Hepatocyte (in vitro differentiated cells): ENCODE results near the gene PLA2G4E. TPM values are rescaled to one million over a fixed set of nuclear protein-coding genes. Genes with fewer than 3 reads are reported as not detected.
A peak's percentile ranks its signal among the peaks of the same experiment; 100 is the strongest.

ENCODE experiments used
- DNase-seq: peaks from one replicate; pipeline ENCODE4 v3.0.0-alpha.2; 2016; ENCODE audit warnings: low spot score
- H2AFZ ChIP-seq: fragments of 200-600 bp; sonication (generic); 2 replicates; pipeline ENCODE4 v1.6.0; 2016; ENCODE audit warnings: antibody characterized with exemption, mild to moderate bottlenecking
- H3K27ac ChIP-seq: fragments of 200-600 bp; sonication (generic); 2 replicates; pipeline ENCODE4 v1.5.1; 2016; ENCODE audit warnings: mild to moderate bottlenecking
- H3K27me3 ChIP-seq: fragments of 200-600 bp; sonication (generic); 2 replicates; pipeline ENCODE4 v1.6.1; 2016
- H3K36me3 ChIP-seq: fragments of 200-600 bp; sonication (generic); replicated peaks from 2 replicates; pipeline ENCODE4 v1.5.1; 2016; ENCODE audit warnings: low read depth; ENCODE audit not compliant: insufficient read depth
- H3K4me1 ChIP-seq: fragments of 200-600 bp; sonication (generic); 2 replicates; pipeline ENCODE4 v1.5.1; 2016; ENCODE audit warnings: mild to moderate bottlenecking, moderate library complexity; ENCODE audit not compliant: insufficient read depth
- H3K4me2 ChIP-seq: fragments of 200-600 bp; sonication (generic); 2 replicates; pipeline ENCODE4 v1.6.0; 2016
- H3K4me3 ChIP-seq: fragments of 200-600 bp; sonication (generic); 2 replicates; pipeline ENCODE4 v1.5.1; 2016; ENCODE audit warnings: mild to moderate bottlenecking
- H3K79me2 ChIP-seq: fragments of 200-600 bp; sonication (generic); 2 replicates; pipeline ENCODE4 v1.6.0; 2017; ENCODE audit warnings: mild to moderate bottlenecking
- H3K9me2 ChIP-seq: fragments of 200-600 bp; sonication (generic); replicated peaks from 2 replicates; pipeline ENCODE4 v1.6.0; 2017; ENCODE audit warnings: mild to moderate bottlenecking; ENCODE audit not compliant: insufficient read depth
- H3K9me3 ChIP-seq: fragments of 200-600 bp; sonication (generic); 2 replicates; pipeline ENCODE4 v1.5.1; 2016; ENCODE audit warnings: low read depth, mild to moderate bottlenecking
- H4K20me1 ChIP-seq: fragments of 200-600 bp; sonication (generic); 2 replicates; pipeline ENCODE4 v1.6.0; 2016; ENCODE audit warnings: mild to moderate bottlenecking; ENCODE audit not compliant: insufficient read depth, poor library complexity, severe bottlenecking
- CTCF ChIP-seq: fragments of 200-600 bp; sonication (generic); IDR thresholded peaks from 2 replicates; pipeline ENCODE4 v1.5.1; 2016; ENCODE audit warnings: antibody characterized with exemption, mild to moderate bottlenecking; ENCODE audit not compliant: poor library complexity
- EZH2 ChIP-seq: fragments of 200-600 bp; sonication (generic); IDR thresholded peaks from 2 replicates; pipeline ENCODE4 v1.6.1; 2016; ENCODE audit warnings: antibody characterized with exemption, mild to moderate bottlenecking, borderline replicate concordance
- EZH2phosphoT487 ChIP-seq: fragments of 200-600 bp; sonication (generic); IDR thresholded peaks from one replicate; pipeline ENCODE4 v1.6.1; 2018; ENCODE audit warnings: antibody characterized with exemption, mild to moderate bottlenecking, low read depth, moderate library complexity; ENCODE audit not compliant: unreplicated experiment, severe bottlenecking
- WGBS: methylation state at CpG from one replicate; pipeline ENCODE4 v1.1.6; 2016; ENCODE audit warnings: low lambda C conversion rate; ENCODE audit errors: missing lambda C conversion rate; 5-methylcytosine and 5-hydroxymethylcytosine counted together
- polyA plus RNA-seq: library from polyadenylated mRNA; unstranded; fragments of >200 nt; fragmentation: Nextera tagmentation; extraction: Ambion mirVana; gene quantifications from 2 replicates; pipeline ENCODE4 v1.2.1, GENCODE V29; 2016
- total RNA-seq: library from RNA; depleted of rRNA; stranded (reverse); fragments of >200 nt; gene quantifications from 2 replicates; pipeline ENCODE4 v1.2.3, GENCODE V29; 2014

The PLA2G4E gene
- total and polyA plus RNA-seq, 2 experiments from 2014 or later: 0.07 to 0.54 TPM

GRCh38 chr15:41943543-41944312 lies 77.1 kb downstream of the PLA2G4E start:
- Histone ChIP-seq H3K4me2 (peak overlapping the region; percentile 32), H3K4me3 (no peak overlapping the region), H2AFZ (no peak overlapping the region), H3K9me2 (no peaks in the 10 kb centered on the region), H3K4me1 (peaks cover 22% of the 10 kb centered on the region), H3K36me3 (no peaks in the 10 kb centered on the region), H3K27me3 (no peaks in the 10 kb centered on the region), H3K27ac (peak overlapping the region; percentile 91), H3K79me2 (peaks cover 30% of the 10 kb centered on the region), H3K9me3 (no peaks in the 10 kb centered on the region), H4K20me1 (no peaks in the 10 kb centered on the region)
- DNase-seq: no peak
- 86% methylated on average over 6 of the region's 6 CpGs for WGBS
- TF ChIP-seq EZH2: no peak

- H3K4me1 ChIP-seq: peaks cover 22% of the 10 kb centered on the region
- DNase-seq: no peak
- H2AFZ ChIP-seq: no peak overlapping the region
- WGBS: 88% methylated on average over 7 of the region's 7 CpGs
- H3K79me2 ChIP-seq: peaks cover 23% of the 10 kb centered on the region
- no peaks in the 10 kb centered on the region for H3K27me3 ChIP-seq
- no peaks in the 10 kb centered on the region for H4K20me1 ChIP-seq
- no peak overlapping the region for H3K4me2 ChIP-seq
- peak overlapping the region; percentile 29 for H3K27ac ChIP-seq
- TF ChIP-seq CTCF (no peak), EZH2phosphoT487 (no peak), EZH2 (no peak)
- H3K4me3 ChIP-seq: no peak overlapping the region
- H3K36me3 ChIP-seq: no peaks in the 10 kb centered on the region
- no peaks in the 10 kb centered on the region for H3K9me2 ChIP-seq
- H3K9me3 ChIP-seq: no peaks in the 10 kb centered on the region
Observed at GRCh38 chr15:41942886-41943285, 78.0 kb downstream of the PLA2G4E start.

GRCh38 chr15:41941644-41942415 lies 79.0 kb downstream of the PLA2G4E start:
- H3K4me3 ChIP-seq: no peak overlapping the region
- no peaks in the 10 kb centered on the region for H3K36me3 ChIP-seq
- H3K27me3 ChIP-seq: no peaks in the 10 kb centered on the region
- no peaks in the 10 kb centered on the region for H4K20me1 ChIP-seq
- no peak overlapping the region for H3K27ac ChIP-seq
- TF ChIP-seq CTCF (no peak), EZH2 (no peak), EZH2phosphoT487 (no peak)
- peaks cover 23% of the 10 kb centered on the region for H3K79me2 ChIP-seq
- no peak overlapping the region for H2AFZ ChIP-seq
- peaks cover 22% of the 10 kb centered on the region for H3K4me1 ChIP-seq
- H3K4me2 ChIP-seq: no peak overlapping the region
- H3K9me2 ChIP-seq: no peaks in the 10 kb centered on the region
- 89% methylated on average over 22 of the region's 22 CpGs for WGBS
- DNase-seq: no peak
- H3K9me3 ChIP-seq: no peaks in the 10 kb centered on the region

DNA sequence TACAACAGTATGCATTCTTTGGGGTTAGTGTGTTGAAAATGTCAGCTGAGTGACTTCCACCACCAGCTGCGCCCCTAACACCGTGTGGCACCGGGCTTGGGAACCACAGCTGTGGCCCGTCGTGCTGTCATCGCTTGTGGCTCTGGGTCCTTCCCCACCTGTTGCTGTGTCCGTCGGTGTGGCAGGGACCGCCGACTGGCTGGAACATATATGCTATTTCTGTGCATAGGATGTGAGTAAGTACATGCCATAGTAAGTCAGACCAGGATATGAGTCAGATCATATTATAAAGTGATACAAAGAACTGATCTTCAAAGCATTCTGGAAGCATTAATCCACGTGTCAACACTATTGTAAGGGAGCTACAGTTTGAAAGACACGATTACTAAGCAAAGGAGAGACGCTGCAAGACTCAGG lies 80.4 kb downstream of the PLA2G4E start:
- no peak overlapping the region for H3K4me2 ChIP-seq
- peaks cover 18% of the 10 kb centered on the region for H3K4me1 ChIP-seq

More for the DNA sequence above, 80.4 kb downstream of the PLA2G4E start:
- Histone ChIP-seq H3K9me2 (no peaks in the 10 kb centered on the region), H2AFZ (no peak overlapping the region), H3K79me2 (peaks cover 30% of the 10 kb centered on the region), H3K4me3 (no peak overlapping the region), H4K20me1 (no peaks in the 10 kb centered on the region), H3K27me3 (no peaks in the 10 kb centered on the region), H3K9me3 (no peaks in the 10 kb centered on the region), H3K27ac (peak overlapping the region; percentile 42), H3K36me3 (no peaks in the 10 kb centered on the region)
- WGBS: 86% methylated on average over 13 of the region's 13 CpGs
- no peak for TF ChIP-seq CTCF
- no peak for TF ChIP-seq EZH2
- TF ChIP-seq EZH2phosphoT487: no peak
- no peak for DNase-seq
